Astrocyte of the spinal cord (primary cell): Measurements from ENCODE around the gene ARHGAP42.

Source experiments
- DNase-seq: peaks from one replicate; pipeline ENCODE4 v3.0.0; 2011; ENCODE audit warnings: low read depth, low spot score
- H3K4me3 ChIP-seq: 2 replicates; pipeline ENCODE4 v1.5.1; 2011; ENCODE audit warnings: low read depth, mild to moderate bottlenecking, low read length, moderate library complexity
- in situ Hi-C: cut with HindIII; loops from 2 replicates; pipeline ENCODE4 v1.10.0; 2017; ENCODE audit warnings: low sequenced_read_pairs
- TF ChIP-seq, protein P1 (sequence below): IDR thresholded peaks from 2 replicates; pipeline ENCODE4 v1.5.1; 2012; ENCODE audit warnings: low read depth, mild to moderate bottlenecking, low read length, inconsistent platforms

The ARHGAP42 gene

DNA sequence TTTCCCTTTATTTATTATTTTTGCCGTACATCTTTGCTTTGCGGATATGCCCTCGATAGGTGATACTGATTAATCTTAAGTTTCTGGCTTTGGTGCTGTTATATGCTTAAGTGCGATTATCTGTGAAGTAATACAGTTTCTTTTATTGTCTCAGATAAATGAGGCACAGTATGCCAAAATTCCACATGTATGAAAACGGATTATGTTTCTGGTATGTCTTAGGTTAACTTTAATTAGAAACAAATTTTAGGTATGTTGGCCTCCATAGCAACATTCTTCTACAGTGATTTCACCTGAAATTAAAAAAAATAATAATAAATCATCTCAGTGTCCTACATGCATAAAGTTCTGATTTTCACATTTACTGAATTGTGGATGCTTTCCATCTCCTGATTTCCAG lies 119.2 kb downstream of the ARHGAP42 start:
- no peak for DNase-seq
- in situ Hi-C loops = no loop called here
- TF ChIP-seq, protein P1, sequence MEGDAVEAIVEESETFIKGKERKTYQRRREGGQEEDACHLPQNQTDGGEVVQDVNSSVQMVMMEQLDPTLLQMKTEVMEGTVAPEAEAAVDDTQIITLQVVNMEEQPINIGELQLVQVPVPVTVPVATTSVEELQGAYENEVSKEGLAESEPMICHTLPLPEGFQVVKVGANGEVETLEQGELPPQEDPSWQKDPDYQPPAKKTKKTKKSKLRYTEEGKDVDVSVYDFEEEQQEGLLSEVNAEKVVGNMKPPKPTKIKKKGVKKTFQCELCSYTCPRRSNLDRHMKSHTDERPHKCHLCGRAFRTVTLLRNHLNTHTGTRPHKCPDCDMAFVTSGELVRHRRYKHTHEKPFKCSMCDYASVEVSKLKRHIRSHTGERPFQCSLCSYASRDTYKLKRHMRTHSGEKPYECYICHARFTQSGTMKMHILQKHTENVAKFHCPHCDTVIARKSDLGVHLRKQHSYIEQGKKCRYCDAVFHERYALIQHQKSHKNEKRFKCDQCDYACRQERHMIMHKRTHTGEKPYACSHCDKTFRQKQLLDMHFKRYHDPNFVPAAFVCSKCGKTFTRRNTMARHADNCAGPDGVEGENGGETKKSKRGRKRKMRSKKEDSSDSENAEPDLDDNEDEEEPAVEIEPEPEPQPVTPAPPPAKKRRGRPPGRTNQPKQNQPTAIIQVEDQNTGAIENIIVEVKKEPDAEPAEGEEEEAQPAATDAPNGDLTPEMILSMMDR = no peak
- H3K4me3 ChIP-seq = no peak overlapping the region

DNA sequence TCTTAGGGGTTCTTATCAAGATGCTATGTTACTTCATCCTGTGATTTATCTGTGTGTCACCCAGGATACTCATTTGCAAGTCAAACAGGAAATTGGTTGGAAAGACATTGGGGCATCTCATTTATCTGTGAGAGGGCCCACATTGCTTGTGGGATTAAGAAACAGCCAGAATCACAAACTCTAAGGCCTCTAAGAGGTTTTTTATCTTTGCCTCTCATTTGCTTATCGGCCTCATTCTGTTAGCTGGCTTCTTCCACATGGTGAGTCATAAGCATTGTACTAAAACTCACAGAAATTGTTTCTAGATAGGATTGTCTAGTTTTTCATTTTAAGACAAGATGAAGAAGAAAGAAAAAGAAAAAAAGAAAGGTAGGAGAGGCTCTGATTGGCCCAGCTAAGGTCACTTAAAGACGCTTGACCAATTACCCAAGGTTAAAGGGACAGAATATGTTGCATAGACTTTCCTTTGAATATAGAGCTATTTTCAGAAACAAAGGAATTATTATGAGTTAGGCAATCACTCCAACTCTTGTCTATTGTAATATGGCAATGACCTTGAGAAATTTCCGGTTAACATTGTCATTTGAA lies 121.9 kb downstream of the ARHGAP42 start:
- H3K4me3 ChIP-seq = no peak overlapping the region
- in situ Hi-C loops = no loop called here
- TF ChIP-seq, protein P1 = no peak
- DNase-seq = peak; percentile 69

DNA sequence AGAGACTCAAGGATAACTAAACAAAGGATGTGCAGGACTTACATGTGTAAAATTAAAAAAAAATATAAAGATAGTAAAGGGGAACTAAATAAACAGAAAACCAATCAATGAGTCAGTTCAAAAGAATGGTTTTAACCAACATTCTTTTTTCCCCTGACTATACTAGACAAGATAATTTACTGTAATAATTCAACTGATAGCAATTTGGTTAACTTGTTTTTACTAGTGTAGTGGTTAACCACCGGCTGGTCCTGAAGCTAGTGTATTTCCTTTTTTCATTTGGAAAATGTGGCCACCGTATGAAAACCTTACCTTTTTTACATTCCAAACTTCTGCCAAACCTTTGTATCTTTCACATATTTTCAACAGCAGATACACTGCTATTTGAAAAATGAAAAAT lies 123.1 kb downstream of the ARHGAP42 start:
- in situ Hi-C loops = no loop called here
- no peak overlapping the region for H3K4me3 ChIP-seq
- TF ChIP-seq, protein P1 = no peak
- peak; percentile 64 for DNase-seq

DNA sequence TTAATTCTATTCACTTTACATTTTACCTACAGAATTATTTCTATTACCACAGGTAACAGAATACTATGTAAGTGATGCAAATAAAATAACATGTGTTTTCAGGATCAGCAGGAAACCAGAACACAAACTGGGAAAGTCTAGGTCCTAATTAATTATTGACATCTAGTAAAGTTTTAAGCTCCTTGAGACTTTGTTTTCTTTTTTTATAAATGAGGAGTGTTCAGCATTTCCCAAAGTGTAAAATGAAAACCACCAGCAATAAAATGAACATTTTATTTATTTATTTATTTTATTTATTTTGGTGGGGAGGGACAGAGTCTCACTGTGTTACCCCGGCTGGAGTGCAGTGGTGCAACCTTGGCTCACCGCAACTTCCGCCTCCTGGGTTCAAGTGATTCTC lies 123.6 kb downstream of the ARHGAP42 start:
- H3K4me3 ChIP-seq = no peak overlapping the region
- TF ChIP-seq, protein P1 = no peak
- no peak for DNase-seq
- in situ Hi-C loops = no loop called here

DNA sequence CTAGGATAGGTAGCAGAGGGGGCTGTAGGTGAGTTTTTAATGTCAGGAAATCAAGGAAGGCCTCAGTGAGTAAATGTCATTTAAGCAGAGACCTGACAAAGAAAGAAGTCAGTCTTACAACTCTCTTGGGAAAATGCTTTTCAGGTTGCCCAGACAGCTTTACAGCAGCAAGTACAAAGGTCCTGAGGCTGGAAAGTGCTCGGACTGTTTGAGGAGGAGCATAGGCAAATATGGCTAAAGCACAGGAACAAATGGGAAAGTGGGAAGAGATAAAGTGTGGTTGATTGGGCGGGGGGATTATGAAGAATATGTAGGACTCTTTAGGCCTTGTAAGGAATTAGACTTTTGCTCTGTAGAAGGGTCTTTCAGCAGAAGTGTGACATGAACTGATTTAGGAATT lies 125.4 kb downstream of the ARHGAP42 start:
- no peak for DNase-seq
- H3K4me3 ChIP-seq = no peak overlapping the region
- in situ Hi-C loops = no loop called here
- TF ChIP-seq, protein P1 = no peak

DNA sequence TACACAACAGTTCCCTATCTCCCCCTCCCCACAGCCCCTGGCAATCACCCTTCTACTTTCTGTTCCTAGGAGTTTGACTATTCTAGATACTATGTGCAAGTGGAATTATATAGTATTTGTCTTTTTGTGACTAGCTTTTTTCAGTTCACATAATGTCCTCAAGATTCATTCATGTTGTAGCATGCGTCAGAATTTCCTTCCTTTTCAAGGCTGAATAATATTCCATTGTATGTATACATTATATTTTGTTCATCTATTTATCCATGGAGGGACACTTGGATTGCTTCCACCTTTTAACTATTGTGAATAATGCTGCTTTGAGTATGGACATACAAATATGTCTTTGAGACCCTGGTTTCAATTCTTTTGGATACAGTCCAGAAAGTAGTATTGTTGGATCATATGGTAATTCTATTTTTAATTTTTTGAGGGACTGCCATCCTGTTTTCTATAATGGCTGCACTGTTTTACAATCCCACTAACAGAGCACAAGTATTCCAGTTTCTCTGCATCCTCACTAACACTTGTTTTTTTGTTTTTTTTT lies 128.8 kb downstream of the ARHGAP42 start:
- in situ Hi-C loops = no loop called here
- TF ChIP-seq, protein P1 = no peak
- DNase-seq = no peak
- H3K4me3 ChIP-seq = no peak overlapping the region
